NCI-H2171 (cell line): ENCODE measurements around the gene KBTBD13.
"Not testable (repeated sequence)": the region's sequence is repeated elsewhere in the genome, so short reads cannot be mapped to it uniquely, and the experiment has no call there.

ENCODE experiments used
- DNase-seq: peaks from one replicate; lab custom pipeline; 2025; lab: John Stamatoyannopoulos, UW

Gene KBTBD13

GRCh38 chr15:65076486-65077290 lies at the start of gene KBTBD13:
KBTBD13 (plus strand) TSS chr15:65076746; CDS start chr15:65076816, 70 bp downstream.
- DNase-seq, result no peak

- no peak for DNase-seq
These were observed 49.8 kb upstream of the KBTBD13 start for GRCh38 chr15:65026756-65027155.

GRCh38 chr15:65027593-65027992 lies 49.0 kb upstream of the KBTBD13 start:
- no peak for DNase-seq

GRCh38 chr15:65028338-65028737 lies 48.2 kb upstream of the KBTBD13 start:
- no peak for DNase-seq

GRCh38 chr15:65028921-65029735 lies 47.4 kb upstream of the KBTBD13 start, which contains the start of gene MTFMT:
MTFMT (minus strand) TSS chr15:65029639; CDS start chr15:65029613, 26 bp downstream.
- DNase-seq, result peak; percentile 82

GRCh38 chr15:65029736-65030208 lies 46.8 kb upstream of the KBTBD13 start:
- DNase-seq, result no peak

- no peak for DNase-seq
These were observed 43.6 kb upstream of the KBTBD13 start for GRCh38 chr15:65032801-65033537.

GRCh38 chr15:65033659-65034269 lies 42.8 kb upstream of the KBTBD13 start:
- peak; percentile 11 for DNase-seq

- DNase-seq, result no peak
These were observed 41.8 kb upstream of the KBTBD13 start for GRCh38 chr15:65034719-65035118.

GRCh38 chr15:65037309-65037708 lies 39.2 kb upstream of the KBTBD13 start:
- DNase-seq, result no peak

- no peak for DNase-seq
These were observed 38.1 kb upstream of the KBTBD13 start for GRCh38 chr15:65038428-65038827.

- no peak for DNase-seq
These were observed 37.7 kb upstream of the KBTBD13 start for GRCh38 chr15:65038836-65039235.

- no peak for DNase-seq
These were observed 36.1 kb upstream of the KBTBD13 start for GRCh38 chr15:65040461-65040860.

- no peak for DNase-seq
These were observed 34.8 kb upstream of the KBTBD13 start for GRCh38 chr15:65041787-65042186.

- no peak for DNase-seq
These were observed 33.7 kb upstream of the KBTBD13 start for GRCh38 chr15:65042776-65043327.

GRCh38 chr15:65044218-65044617 lies 32.3 kb upstream of the KBTBD13 start:
- not testable (repeated sequence) for DNase-seq

- DNase-seq, result no peak
These were observed 31.6 kb upstream of the KBTBD13 start, which contains the start of gene SLC51B for GRCh38 chr15:65044724-65045481. SLC51B (plus strand) TSS chr15:65045387; CDS start chr15:65050005, 4,618 bp downstream.

GRCh38 chr15:65048241-65048640 lies 28.3 kb upstream of the KBTBD13 start:
- DNase-seq, result no peak

GRCh38 chr15:65049418-65049840 lies 27.1 kb upstream of the KBTBD13 start:
- peak; percentile 98 for DNase-seq

- DNase-seq, result no peak
These were observed 26.3 kb upstream of the KBTBD13 start for GRCh38 chr15:65050270-65050669.
